Suprapubic skin (tissue), 3 donors: ENCODE measurements around the gene SPINK1.

Experiments
- CTCF ChIP-seq, 2 donors: fragments of 200-600 bp in 1 of 2; fragments of 450-650 bp in 1 of 2; sonication (generic) in 1 of 2; IDR thresholded peaks; one replicate each; pipeline ENCODE4 v1.5.1; 2016 to 2019; ENCODE audit warnings: antibody characterized with exemption in 2 of 2, mild to moderate bottlenecking in 1 of 2, moderate library complexity in 1 of 2
- EP300 ChIP-seq: sonication (generic); formaldehyde crosslinking; IDR thresholded peaks from one replicate; pipeline ENCODE4 v1.6.1; 2017; ENCODE audit warnings: antibody characterized with exemption
- POLR2A ChIP-seq, 2 donors: fragments of 450-650 bp; IDR thresholded peaks; one replicate each; pipeline ENCODE4 v1.6.1; 2017; ENCODE audit warnings: antibody characterized with exemption in 2 of 2, mild to moderate bottlenecking in 2 of 2, moderate library complexity in 2 of 2

DNA sequence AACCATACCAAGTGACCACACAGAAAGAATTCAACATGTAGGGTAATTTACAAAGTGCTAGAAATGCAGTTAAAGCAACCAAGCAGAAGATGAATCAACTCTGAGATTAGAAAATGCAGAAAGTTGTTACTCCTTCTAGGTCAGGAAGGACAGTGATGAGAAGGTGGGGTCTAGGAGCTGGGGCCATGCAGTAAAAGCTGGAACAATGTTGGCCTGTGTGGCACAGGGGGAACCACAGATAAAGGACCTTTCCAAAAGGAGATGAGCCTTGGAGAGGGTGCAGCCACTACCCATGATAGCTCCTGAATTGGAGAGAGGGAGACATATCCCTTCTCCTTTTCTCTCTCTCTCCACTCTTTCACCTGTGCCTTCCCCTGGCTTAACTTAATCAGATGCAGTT, 44.7 kb upstream of the SPINK1 start:
- TF ChIP-seq POLR2A (IDR thresholded peaks at IDR 0.05) (no peak), CTCF (IDR thresholded peaks at IDR 0.05) (no peak), EP300 (no peak)
